ENCODE results near the gene NLRP6. TPM values are rescaled to one million over a fixed set of nuclear protein-coding genes. Genes with fewer than 3 reads are reported as not detected.
A peak's percentile ranks its signal among the peaks of the same experiment; 100 is the strongest.

The NLRP6 gene
- total and polyA plus RNA-seq, 2 of the 4 experiments (the other 2 are of a cell fraction): not detected

- H3K4me2 ChIP-seq (ENCODE audit: low read depth, low read length): peak overlapping the region; percentile 62
Measured at GRCh38 chr11:315051-315481, 36.9 kb downstream of the NLRP6 start.

More at GRCh38 chr11:315051-315481, 36.9 kb downstream of the NLRP6 start:
- Histone ChIP-seq H4K5ac (ENCODE audit: low read depth, low read length) (no peak overlapping the region), H3K27ac (ENCODE audit: insufficient read depth, low read length) (no peak overlapping the region), H3K9me1 (ENCODE audit: insufficient read depth, low read length) (0 out of 2 replicates have a peak, but pooled peaks cover 3% of the 10 kb centered on the region), H3K4ac (ENCODE audit: low read depth, low read length) (no peak overlapping the region), H3K14ac (replicated peaks; ENCODE audit: low read depth, low read length) (0 out of 2 replicates have a peak overlapping the region, but pooled peaks have one; percentile 66), H4K91ac (ENCODE audit: insufficient read depth, low read depth, low read length) (no peak overlapping the region), H2BK15ac (ENCODE audit: low read depth, low read length) (no peak overlapping the region; the same call in 2 of the 3 replicates), H3K56ac (ENCODE audit: extremely low read depth, insufficient read depth, low read length) (no peak overlapping the region), H2BK120ac (ENCODE audit: low read depth, low read length) (no peak overlapping the region), H3K9me3 (ENCODE audit: control insufficient read depth, insufficient read depth, low read length) (no peaks in the 10 kb centered on the region), H3K18ac (ENCODE audit: low read depth, low read length) (no peak overlapping the region), H3K27me3 (ENCODE audit: control insufficient read depth, insufficient read depth, low read length) (no peaks in the 10 kb centered on the region), H3K79me1 (ENCODE audit: low read depth in 1 of 2, low read length in 2 of 2) (peaks cover 5 to 37% of the 10 kb centered on the region in 2 experiments; a peak in 3 of 4 replicates), H2BK20ac (ENCODE audit: low read depth, low read length) (no peak overlapping the region), H2BK5ac (ENCODE audit: low read depth, low read length, poor library complexity, severe bottlenecking) (no peak overlapping the region), H3K23ac (ENCODE audit: low read depth, low read length) (peak overlapping the region; percentile 71), H2AK5ac (ENCODE audit: low read depth, low read length) (peak overlapping the region; percentile 63; the same call in 1 of the 2 replicates), H3K4me3 (ENCODE audit: insufficient read depth, low read depth, low read length) (peak overlapping the region; percentile 15), H3K36me3 (ENCODE audit: control insufficient read depth, insufficient read depth, low read length) (peaks cover 6% of the 10 kb centered on the region; the same call in 1 of the 2 replicates), H2AK9ac (replicated peaks; ENCODE audit: low read depth, low read length, poor library complexity) (peak overlapping the region; percentile 50), H4K20me1 (ENCODE audit: insufficient read depth, low read length) (peaks cover 6% of the 10 kb centered on the region; the same call in 1 of the 2 replicates), H3K9ac (ENCODE audit: low read depth, low read length) (peak overlapping the region; percentile 29), H2AFZ (replicated peaks; ENCODE audit: low read length, poor library complexity) (no peak overlapping the region), H4K8ac (ENCODE audit: low read depth in 2 of 2, low read length in 2 of 2) (no peak overlapping the region), H3K4me1 (ENCODE audit: control insufficient read depth, insufficient read depth, low read length) (peaks cover 21% of the 10 kb centered on the region)
- in situ Hi-C loops (cut with MboI; ENCODE audit: low sequenced_read_pairs): no loop called here
- intact Hi-C loops (cut with micrococcal nuclease): no loop called here
- no peak for TF ChIP-seq RAD21 (IDR thresholded peaks at IDR 0.05; ENCODE audit: low read length)
- TF ChIP-seq MAZ (IDR thresholded peaks at IDR 0.05; ENCODE audit: borderline replicate concordance, low read depth, low read length): no peak
- TF ChIP-seq ELK1 (IDR thresholded peaks at IDR 0.05; ENCODE audit: borderline replicate concordance, low read depth, low read length): no peak
- no peak for TF ChIP-seq POLR2A (IDR thresholded peaks at IDR 0.05; ENCODE audit: low read depth, low read length)
- TF ChIP-seq BHLHE40 (IDR thresholded peaks at IDR 0.05; ENCODE audit: low read depth, low read length): no peak
- no peak for TF ChIP-seq CTCF (conservative IDR thresholded peaks at IDR 0.05; ENCODE audit: low read depth, low read length)
- no peak for TF ChIP-seq RCOR1 (IDR thresholded peaks at IDR 0.05; ENCODE audit: insufficient replicate concordance, low read length)
- TF ChIP-seq CHD1 (IDR thresholded peaks at IDR 0.05; ENCODE audit: low read depth, low read length): no peak
- TF ChIP-seq USF2 (IDR thresholded peaks at IDR 0.05; ENCODE audit: low read depth, low read length): no peak
- 67% methylated on average over 1 of the region's 9 CpGs; no CpG with 5 or more reads in 1 of the 2 experiments for WGBS, 2 experiments (ENCODE audit: extremely low coverage in 2 of 2, insufficient read length in 1 of 2)
- dilution Hi-C loops (cut with HindIII; ENCODE audit: low sequenced_read_pairs, unreplicated experiment): no loop called here
- DNase-seq (no peak), ATAC-seq (ENCODE audit: low read depth) (no peak)
- BruUV-seq (replicated peaks): no TSS peak
- POLR2A ChIA-PET (ENCODE audit: unreplicated experiment): no interaction called here
- CTCF ChIA-PET: no interaction called here
